ENCODE results near the gene AAMP. TPM values are rescaled to one million over a fixed set of nuclear protein-coding genes. Genes with fewer than 3 reads are reported as not detected.
A peak's percentile ranks its signal among the peaks of the same experiment; 100 is the strongest.

Gene AAMP
- total and polyA plus RNA-seq, 2 experiments from 2014 or later = 90.8 to 203 TPM

GRCh38 chr2:218218268-218219185 is 51.4 kb downstream of the AAMP start (continued):
- no peak for TF ChIP-seq JUNB (IDR thresholded peaks at IDR 0.05; ENCODE audit: unreplicated experiment)
- TF ChIP-seq ZNF114 (CRISPR knock-in tag; IDR thresholded peaks at IDR 0.05) = no peak
- TF ChIP-seq ETS1 (IDR thresholded peaks at IDR 0.05) = no peak
- TF ChIP-seq CTCF (conservative IDR thresholded peaks at IDR 0.05; ENCODE audit: low read depth in 2 of 2) = no peak
- no peak for TF ChIP-seq CREB1 (CRISPR knock-in tag; IDR thresholded peaks at IDR 0.05; ENCODE audit: low read depth)
- TF ChIP-seq STAT1 (IDR thresholded peaks at IDR 0.05; ENCODE audit: unreplicated experiment) = no peak
- TF ChIP-seq EZH2phosphoT487 (IDR thresholded peaks at IDR 0.05; ENCODE audit: unreplicated experiment) = no peak

DNA sequence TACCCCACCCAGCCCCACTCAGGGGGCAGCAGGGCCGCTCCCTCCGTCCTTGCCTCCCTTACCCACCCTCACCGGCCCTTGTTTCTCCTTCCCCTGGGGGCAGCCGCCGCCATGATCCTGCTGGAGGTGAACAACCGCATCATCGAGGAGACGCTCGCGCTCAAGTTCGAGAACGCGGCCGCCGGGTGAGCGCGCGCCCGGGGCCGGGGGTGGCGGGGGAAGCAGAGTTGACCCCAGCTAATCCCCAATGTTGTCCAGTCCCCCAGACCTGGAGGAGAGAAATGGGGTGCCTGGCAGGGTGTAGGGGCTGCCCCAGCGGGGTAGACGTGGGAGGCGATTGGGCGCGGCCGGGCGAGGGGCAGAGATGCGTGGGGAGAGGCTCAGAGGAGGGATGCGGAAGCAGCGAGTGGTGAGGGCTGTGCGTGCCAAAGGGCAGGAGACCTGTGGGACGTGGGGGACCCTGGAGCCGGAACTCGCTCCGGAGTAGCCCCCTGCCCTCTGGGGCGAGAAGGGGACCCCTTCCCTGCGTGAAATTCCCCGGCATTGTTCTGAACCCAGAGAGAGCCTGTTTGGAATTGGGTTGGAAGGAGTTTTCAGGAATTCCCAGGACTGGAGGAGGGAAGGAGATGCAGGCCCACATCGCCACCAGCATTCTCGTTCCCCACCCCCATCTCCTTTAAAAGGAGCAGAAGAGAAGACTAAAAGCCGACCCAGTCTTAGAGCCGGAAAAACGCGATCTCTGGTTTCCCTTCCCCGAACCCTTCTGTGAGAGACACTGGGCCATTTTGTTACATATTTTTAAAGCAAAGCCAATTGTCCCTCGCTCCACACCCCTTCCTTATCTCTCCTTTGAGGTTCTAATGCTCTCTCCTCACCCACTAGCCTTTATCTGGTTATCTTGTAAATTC is 52.3 kb downstream of the AAMP start:
- H2AFZ ChIP-seq = 0 out of 2 replicates have a peak overlapping the region, but pooled peaks have one; percentile 72

More for the DNA sequence above, 52.3 kb downstream of the AAMP start:
- Histone ChIP-seq H3K27ac (ENCODE audit: low read depth) (peak overlapping the region; percentile 86), H3K4me3 (peak overlapping the region; percentile 99), H3K4me1 (ENCODE audit: insufficient read depth) (peaks cover 33% of the 10 kb centered on the region), H3K4me2 (peak overlapping the region; percentile 92), H3K79me2 (replicated peaks; ENCODE audit: insufficient read depth) (peaks cover 54% of the 10 kb centered on the region), H3K36me3 (ENCODE audit: insufficient read depth) (0 out of 2 replicates have a peak, but pooled peaks cover 11% of the 10 kb centered on the region), H4K20me1 (replicated peaks; ENCODE audit: insufficient read depth) (peaks cover 40% of the 10 kb centered on the region), H3F3A (replicated peaks; ENCODE audit: low read depth) (peaks cover 3% of the 10 kb centered on the region; the same call in 1 of the 2 replicates), H3K27me3 (ENCODE audit: insufficient read depth) (no peaks in the 10 kb centered on the region), H3K9me2 (ENCODE audit: insufficient read depth) (no peaks in the 10 kb centered on the region)
- DNase-seq (ENCODE audit: low spot score) (peak; percentile 68), ATAC-seq (peak; percentile 60)
- H3K27ac Mint-ChIP-seq = peak overlapping the region; percentile 92
- H3K4me1 Mint-ChIP-seq = peaks cover 28% of the 10 kb centered on the region
- TF ChIP-seq STAT1 (IDR thresholded peaks at IDR 0.05; ENCODE audit: unreplicated experiment) (no peak), JUNB (IDR thresholded peaks at IDR 0.05; ENCODE audit: unreplicated experiment) (no peak), ZNF114 (CRISPR knock-in tag; IDR thresholded peaks at IDR 0.05) (no peak), CTCF (conservative IDR thresholded peaks at IDR 0.05; ENCODE audit: low read depth in 2 of 2) (no peak), ETS1 (IDR thresholded peaks at IDR 0.05) (no peak), REST (IDR thresholded peaks at IDR 0.05; ENCODE audit: unreplicated experiment) (no peak), EZH2 (IDR thresholded peaks at IDR 0.05; ENCODE audit: low read depth, unreplicated experiment) (no peak), NANOG (IDR thresholded peaks at IDR 0.05; ENCODE audit: borderline replicate concordance) (no peak)
- no peaks in the 10 kb centered on the region for H3K9me3 Mint-ChIP-seq
- H3K4me3 Mint-ChIP-seq = peak overlapping the region; percentile 89
- H3K36me3 Mint-ChIP-seq (ENCODE audit: low read depth) = peaks cover 26% of the 10 kb centered on the region
- peaks cover 13% of the 10 kb centered on the region for H3K27me3 Mint-ChIP-seq (ENCODE audit: insufficient read depth, low read depth, poor library complexity)

Data from GM23338 (cell line).